ENCODE measurements around the gene PEX16. TPM values are rescaled to one million over a fixed set of nuclear protein-coding genes. Genes with fewer than 3 reads are reported as not detected.

The PEX16 gene
- total and polyA plus RNA-seq, 2 of the 13 experiments (the other 11 are each of a cell fraction or from before 2014, with no cell fraction given), result 12.5 to 21.8 TPM

DNA sequence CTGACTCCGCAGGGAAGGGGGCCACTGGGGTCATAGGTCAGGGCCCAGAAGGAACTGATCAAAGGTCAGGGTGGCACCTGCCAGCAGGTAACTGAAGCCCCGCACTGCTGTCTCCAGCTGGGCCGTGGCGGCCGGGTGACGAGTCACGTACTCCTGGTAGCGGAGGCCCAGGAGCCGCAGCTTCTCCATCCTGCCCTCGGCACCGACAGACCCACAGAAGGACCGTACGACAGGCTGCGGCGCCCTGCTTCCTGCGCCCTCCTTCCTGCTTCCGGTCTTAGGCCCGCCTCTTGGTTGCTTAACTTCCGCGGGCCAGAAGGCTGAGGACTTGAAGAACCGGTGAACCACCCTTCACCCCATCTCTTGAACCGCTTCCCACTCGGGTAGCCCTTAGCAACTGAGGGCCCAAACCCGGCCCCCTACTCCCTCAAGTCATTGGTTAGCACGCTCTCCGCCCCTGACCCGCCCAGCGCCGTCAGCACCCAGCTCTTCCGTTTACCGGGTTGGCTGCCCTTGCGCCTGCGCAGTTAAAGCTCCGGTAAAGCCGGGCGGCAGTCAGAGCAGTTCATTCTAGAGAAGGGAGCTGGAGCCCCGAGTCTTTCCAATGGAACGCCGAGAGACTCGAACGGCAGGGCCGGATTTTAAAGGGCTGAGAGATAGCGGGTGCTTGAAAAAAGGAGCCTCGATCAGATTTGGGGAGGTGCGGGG is at the start of gene PEX16 (continued):
- TF ChIP-seq, protein P1, sequence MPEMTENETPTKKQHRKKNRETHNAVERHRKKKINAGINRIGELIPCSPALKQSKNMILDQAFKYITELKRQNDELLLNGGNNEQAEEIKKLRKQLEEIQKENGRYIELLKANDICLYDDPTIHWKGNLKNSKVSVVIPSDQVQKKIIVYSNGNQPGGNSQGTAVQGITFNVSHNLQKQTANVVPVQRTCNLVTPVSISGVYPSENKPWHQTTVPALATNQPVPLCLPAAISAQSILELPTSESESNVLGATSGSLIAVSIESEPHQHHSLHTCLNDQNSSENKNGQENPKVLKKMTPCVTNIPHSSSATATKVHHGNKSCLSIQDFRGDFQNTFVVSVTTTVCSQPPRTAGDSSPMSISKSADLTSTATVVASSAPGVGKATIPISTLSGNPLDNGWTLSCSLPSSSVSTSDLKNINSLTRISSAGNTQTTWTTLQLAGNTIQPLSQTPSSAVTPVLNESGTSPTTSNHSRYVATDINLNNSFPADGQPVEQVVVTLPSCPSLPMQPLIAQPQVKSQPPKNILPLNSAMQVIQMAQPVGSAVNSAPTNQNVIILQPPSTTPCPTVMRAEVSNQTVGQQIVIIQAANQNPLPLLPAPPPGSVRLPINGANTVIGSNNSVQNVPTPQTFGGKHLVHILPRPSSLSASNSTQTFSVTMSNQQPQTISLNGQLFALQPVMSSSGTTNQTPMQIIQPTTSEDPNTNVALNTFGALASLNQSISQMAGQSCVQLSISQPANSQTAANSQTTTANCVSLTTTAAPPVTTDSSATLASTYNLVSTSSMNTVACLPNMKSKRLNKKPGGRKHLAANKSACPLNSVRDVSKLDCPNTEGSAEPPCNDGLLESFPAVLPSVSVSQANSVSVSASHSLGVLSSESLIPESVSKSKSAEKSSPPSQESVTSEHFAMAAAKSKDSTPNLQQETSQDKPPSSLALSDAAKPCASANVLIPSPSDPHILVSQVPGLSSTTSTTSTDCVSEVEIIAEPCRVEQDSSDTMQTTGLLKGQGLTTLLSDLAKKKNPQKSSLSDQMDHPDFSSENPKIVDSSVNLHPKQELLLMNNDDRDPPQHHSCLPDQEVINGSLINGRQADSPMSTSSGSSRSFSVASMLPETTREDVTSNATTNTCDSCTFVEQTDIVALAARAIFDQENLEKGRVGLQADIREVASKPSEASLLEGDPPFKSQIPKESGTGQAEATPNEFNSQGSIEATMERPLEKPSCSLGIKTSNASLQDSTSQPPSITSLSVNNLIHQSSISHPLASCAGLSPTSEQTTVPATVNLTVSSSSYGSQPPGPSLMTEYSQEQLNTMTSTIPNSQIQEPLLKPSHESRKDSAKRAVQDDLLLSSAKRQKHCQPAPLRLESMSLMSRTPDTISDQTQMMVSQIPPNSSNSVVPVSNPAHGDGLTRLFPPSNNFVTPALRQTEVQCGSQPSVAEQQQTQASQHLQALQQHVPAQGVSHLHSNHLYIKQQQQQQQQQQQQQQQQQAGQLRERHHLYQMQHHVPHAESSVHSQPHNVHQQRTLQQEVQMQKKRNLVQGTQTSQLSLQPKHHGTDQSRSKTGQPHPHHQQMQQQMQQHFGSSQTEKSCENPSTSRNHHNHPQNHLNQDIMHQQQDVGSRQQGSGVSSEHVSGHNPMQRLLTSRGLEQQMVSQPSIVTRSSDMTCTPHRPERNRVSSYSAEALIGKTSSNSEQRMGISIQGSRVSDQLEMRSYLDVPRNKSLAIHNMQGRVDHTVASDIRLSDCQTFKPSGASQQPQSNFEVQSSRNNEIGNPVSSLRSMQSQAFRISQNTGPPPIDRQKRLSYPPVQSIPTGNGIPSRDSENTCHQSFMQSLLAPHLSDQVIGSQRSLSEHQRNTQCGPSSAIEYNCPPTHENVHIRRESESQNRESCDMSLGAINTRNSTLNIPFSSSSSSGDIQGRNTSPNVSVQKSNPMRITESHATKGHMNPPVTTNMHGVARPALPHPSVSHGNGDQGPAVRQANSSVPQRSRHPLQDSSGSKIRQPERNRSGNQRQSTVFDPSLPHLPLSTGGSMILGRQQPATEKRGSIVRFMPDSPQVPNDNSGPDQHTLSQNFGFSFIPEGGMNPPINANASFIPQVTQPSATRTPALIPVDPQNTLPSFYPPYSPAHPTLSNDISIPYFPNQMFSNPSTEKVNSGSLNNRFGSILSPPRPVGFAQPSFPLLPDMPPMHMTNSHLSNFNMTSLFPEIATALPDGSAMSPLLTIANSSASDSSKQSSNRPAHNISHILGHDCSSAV (CRISPR knock-in tag; IDR thresholded peaks at IDR 0.05; ENCODE audit: borderline replicate concordance), result no peak
- TF ChIP-seq ZNF343 (CRISPR knock-in tag; IDR thresholded peaks at IDR 0.05), result 0 out of 2 replicates have a peak, but pooled peaks have one; percentile 53
- TF ChIP-seq PRMT3 (CRISPR knock-in tag; IDR thresholded peaks at IDR 0.05; ENCODE audit: borderline replicate concordance, low read depth), result no peak
- no peak for TF ChIP-seq NBN (conservative IDR thresholded peaks at IDR 0.05)
- no peak for TF ChIP-seq ZFP82 (CRISPR knock-in tag; IDR thresholded peaks at IDR 0.05; ENCODE audit: borderline replicate concordance)
- TF ChIP-seq ZNF772 (CRISPR knock-in tag; IDR thresholded peaks at IDR 0.05), result no peak
- TF ChIP-seq, protein P2, sequence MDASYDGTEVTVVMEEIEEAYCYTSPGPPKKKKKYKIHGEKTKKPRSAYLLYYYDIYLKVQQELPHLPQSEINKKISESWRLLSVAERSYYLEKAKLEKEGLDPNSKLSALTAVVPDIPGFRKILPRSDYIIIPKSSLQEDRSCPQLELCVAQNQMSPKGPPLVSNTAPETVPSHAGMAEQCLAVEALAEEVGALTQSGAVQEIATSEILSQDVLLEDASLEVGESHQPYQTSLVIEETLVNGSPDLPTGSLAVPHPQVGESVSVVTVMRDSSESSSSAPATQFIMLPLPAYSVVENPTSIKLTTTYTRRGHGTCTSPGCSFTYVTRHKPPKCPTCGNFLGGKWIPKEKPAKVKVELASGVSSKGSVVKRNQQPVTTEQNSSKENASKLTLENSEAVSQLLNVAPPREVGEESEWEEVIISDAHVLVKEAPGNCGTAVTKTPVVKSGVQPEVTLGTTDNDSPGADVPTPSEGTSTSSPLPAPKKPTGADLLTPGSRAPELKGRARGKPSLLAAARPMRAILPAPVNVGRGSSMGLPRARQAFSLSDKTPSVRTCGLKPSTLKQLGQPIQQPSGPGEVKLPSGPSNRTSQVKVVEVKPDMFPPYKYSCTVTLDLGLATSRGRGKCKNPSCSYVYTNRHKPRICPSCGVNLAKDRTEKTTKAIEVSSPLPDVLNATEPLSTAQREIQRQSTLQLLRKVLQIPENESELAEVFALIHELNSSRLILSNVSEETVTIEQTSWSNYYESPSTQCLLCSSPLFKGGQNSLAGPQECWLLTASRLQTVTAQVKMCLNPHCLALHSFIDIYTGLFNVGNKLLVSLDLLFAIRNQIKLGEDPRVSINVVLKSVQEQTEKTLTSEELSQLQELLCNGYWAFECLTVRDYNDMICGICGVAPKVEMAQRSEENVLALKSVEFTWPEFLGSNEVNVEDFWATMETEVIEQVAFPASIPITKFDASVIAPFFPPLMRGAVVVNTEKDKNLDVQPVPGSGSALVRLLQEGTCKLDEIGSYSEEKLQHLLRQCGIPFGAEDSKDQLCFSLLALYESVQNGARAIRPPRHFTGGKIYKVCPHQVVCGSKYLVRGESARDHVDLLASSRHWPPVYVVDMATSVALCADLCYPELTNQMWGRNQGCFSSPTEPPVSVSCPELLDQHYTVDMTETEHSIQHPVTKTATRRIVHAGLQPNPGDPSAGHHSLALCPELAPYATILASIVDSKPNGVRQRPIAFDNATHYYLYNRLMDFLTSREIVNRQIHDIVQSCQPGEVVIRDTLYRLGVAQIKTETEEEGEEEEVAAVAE (CRISPR knock-in tag; IDR thresholded peaks at IDR 0.05; ENCODE audit: borderline replicate concordance), result peak; percentile 39; the same call in 1 of the 2 replicates
- TF ChIP-seq AGO2 (optimal IDR thresholded peaks at IDR 0.05; ENCODE audit: low read depth, low read length), result no peak
- 0 out of 2 replicates have a peak, but pooled peaks have one; percentile 73 for TF ChIP-seq ZNF761 (CRISPR knock-in tag; conservative IDR thresholded peaks at IDR 0.05)
- TF ChIP-seq XBP1 (CRISPR knock-in tag; IDR thresholded peaks at IDR 0.05), result no peak
- TF ChIP-seq, protein P3, sequence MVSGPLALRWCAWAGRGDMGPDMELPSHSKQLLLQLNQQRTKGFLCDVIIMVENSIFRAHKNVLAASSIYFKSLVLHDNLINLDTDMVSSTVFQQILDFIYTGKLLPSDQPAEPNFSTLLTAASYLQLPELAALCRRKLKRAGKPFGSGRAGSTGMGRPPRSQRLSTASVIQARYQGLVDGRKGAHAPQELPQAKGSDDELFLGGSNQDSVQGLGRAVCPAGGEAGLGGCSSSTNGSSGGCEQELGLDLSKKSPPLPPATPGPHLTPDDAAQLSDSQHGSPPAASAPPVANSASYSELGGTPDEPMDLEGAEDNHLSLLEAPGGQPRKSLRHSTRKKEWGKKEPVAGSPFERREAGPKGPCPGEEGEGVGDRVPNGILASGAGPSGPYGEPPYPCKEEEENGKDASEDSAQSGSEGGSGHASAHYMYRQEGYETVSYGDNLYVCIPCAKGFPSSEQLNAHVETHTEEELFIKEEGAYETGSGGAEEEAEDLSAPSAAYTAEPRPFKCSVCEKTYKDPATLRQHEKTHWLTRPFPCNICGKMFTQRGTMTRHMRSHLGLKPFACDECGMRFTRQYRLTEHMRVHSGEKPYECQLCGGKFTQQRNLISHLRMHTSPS (CRISPR knock-in tag; IDR thresholded peaks at IDR 0.05; ENCODE audit: low read depth), result no peak
- TF ChIP-seq KAT2B (IDR thresholded peaks at IDR 0.05; ENCODE audit: borderline replicate concordance, low read depth, low read length), result no peak
- TF ChIP-seq ZNF792 (CRISPR knock-in tag; IDR thresholded peaks at IDR 0.05), result 0 out of 2 replicates have a peak, but pooled peaks have one; percentile 15
- no peak; the same call in 1 of the 2 replicates for TF ChIP-seq KLF12 (CRISPR knock-in tag; IDR thresholded peaks at IDR 0.05; ENCODE audit: borderline replicate concordance)
- peak; percentile 95; the same call in 1 of the 2 replicates for TF ChIP-seq ELF4 (CRISPR knock-in tag; IDR thresholded peaks at IDR 0.05; ENCODE audit: borderline replicate concordance)
